ENCODE results near the gene VCAN. TPM values are rescaled to one million over a fixed set of nuclear protein-coding genes. Genes with fewer than 3 reads are reported as not detected.

The VCAN gene
- total RNA-seq, 1 experiment from 2014 or later, result 0.72 TPM

DNA sequence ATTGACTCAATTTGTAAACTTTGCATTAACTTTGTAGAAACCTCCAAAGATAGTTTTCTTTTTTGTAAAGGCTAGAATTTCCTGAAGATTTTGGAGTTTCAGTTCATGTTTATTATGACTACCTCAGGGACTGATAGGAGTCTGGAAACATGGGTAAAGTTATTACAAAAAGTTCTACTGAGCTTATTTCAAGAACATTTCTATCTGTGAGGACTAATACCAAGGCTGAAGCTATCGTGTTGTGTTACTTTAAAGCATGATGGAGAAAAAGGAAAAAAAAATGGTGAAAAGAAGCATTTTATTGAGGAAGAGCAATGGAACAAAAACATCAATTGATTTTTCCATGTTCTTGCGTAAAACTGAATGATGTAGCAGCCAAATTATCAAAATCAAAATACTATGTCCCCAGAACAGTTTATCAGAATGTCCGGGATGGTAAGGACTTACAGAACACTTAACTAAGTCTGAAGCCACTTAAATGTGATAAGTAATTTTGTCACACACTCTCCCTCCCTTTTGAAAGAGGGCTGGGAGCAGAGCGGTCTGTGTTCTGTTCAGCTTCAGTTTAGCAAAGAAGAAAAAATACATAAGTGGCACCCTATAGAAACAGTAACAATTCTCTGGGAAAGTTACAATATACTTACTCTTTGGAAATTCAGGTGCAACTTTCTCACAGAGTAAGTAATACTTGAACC is 25.1 kb upstream of the VCAN start:
- Histone ChIP-seq H3K4me1 (ENCODE audit: control insufficient read depth, insufficient read depth, low read length) (no peaks in the 10 kb centered on the region), H3K4me3 (ENCODE audit: low read depth in 2 of 2, low read length in 2 of 2) (no peak overlapping the region), H3K36me3 (ENCODE audit: control insufficient read depth, insufficient read depth, low read length) (no peaks in the 10 kb centered on the region), H3K9me3 (ENCODE audit: control insufficient read depth, insufficient read depth, low read depth, low read length) (no peaks in the 10 kb centered on the region), H3K27ac (ENCODE audit: low read length) (no peak overlapping the region), H3K27me3 (ENCODE audit: control insufficient read depth, insufficient read depth, low read length) (no peaks in the 10 kb centered on the region)
- CTCF ChIA-PET, result no interaction called here
- intact Hi-C loops (cut with micrococcal nuclease; ENCODE audit: unreplicated experiment), result loop anchor here (10.0 kb wide), 1 partner anchor 382 kb away; no protein-coding TSS in a partner anchor
- in situ Hi-C loops (cut with HindIII; ENCODE audit: low pct_unique_long_range_greater_than_20kb, low sequenced_read_pairs), result no loop called here
- BruUV-seq (replicated peaks), result no TSS peak
- DNase-seq (ENCODE audit: low read depth, low spot score), result no peak
- ATAC-seq, result no peak
- TF ChIP-seq, protein P1, sequence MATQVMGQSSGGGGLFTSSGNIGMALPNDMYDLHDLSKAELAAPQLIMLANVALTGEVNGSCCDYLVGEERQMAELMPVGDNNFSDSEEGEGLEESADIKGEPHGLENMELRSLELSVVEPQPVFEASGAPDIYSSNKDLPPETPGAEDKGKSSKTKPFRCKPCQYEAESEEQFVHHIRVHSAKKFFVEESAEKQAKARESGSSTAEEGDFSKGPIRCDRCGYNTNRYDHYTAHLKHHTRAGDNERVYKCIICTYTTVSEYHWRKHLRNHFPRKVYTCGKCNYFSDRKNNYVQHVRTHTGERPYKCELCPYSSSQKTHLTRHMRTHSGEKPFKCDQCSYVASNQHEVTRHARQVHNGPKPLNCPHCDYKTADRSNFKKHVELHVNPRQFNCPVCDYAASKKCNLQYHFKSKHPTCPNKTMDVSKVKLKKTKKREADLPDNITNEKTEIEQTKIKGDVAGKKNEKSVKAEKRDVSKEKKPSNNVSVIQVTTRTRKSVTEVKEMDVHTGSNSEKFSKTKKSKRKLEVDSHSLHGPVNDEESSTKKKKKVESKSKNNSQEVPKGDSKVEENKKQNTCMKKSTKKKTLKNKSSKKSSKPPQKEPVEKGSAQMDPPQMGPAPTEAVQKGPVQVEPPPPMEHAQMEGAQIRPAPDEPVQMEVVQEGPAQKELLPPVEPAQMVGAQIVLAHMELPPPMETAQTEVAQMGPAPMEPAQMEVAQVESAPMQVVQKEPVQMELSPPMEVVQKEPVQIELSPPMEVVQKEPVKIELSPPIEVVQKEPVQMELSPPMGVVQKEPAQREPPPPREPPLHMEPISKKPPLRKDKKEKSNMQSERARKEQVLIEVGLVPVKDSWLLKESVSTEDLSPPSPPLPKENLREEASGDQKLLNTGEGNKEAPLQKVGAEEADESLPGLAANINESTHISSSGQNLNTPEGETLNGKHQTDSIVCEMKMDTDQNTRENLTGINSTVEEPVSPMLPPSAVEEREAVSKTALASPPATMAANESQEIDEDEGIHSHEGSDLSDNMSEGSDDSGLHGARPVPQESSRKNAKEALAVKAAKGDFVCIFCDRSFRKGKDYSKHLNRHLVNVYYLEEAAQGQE (IDR thresholded peaks at IDR 0.05; ENCODE audit: insufficient read depth in 1 of 2, low read depth in 2 of 2, low read length in 1 of 2), result no peak
- TF ChIP-seq SIN3A (IDR thresholded peaks at IDR 0.05; ENCODE audit: borderline replicate concordance, insufficient read depth, low read depth, low read length) (no peak), POLR2AphosphoS5 (IDR thresholded peaks at IDR 0.05; ENCODE audit: low read depth, low read length) (no peak)
- TF ChIP-seq, protein P2, sequence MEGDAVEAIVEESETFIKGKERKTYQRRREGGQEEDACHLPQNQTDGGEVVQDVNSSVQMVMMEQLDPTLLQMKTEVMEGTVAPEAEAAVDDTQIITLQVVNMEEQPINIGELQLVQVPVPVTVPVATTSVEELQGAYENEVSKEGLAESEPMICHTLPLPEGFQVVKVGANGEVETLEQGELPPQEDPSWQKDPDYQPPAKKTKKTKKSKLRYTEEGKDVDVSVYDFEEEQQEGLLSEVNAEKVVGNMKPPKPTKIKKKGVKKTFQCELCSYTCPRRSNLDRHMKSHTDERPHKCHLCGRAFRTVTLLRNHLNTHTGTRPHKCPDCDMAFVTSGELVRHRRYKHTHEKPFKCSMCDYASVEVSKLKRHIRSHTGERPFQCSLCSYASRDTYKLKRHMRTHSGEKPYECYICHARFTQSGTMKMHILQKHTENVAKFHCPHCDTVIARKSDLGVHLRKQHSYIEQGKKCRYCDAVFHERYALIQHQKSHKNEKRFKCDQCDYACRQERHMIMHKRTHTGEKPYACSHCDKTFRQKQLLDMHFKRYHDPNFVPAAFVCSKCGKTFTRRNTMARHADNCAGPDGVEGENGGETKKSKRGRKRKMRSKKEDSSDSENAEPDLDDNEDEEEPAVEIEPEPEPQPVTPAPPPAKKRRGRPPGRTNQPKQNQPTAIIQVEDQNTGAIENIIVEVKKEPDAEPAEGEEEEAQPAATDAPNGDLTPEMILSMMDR (IDR thresholded peaks at IDR 0.05), result no peak
- POLR2A ChIA-PET, result no interaction called here

DNA sequence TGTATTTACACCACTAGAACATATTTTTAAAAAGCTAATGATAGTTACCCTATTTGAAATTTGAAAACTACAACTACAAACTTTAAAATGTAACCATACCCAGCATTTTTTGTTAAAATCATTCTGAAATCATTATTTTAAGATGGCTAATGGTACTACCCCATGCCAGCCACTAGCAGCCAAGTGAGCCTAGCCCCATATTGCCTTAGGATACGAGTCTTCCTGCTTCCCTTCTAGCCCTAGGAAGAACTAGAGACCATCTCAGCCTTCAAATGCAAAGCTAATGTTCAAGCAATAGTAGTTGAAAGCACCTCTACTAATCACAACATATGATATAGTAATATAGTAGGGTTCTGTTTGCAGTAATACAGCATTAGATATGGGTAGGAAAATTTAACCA is 24.0 kb upstream of the VCAN start:
- Histone ChIP-seq H3K27ac (ENCODE audit: low read length) (no peak overlapping the region), H3K36me3 (ENCODE audit: control insufficient read depth, insufficient read depth, low read length) (no peaks in the 10 kb centered on the region), H3K27me3 (ENCODE audit: control insufficient read depth, insufficient read depth, low read length) (no peaks in the 10 kb centered on the region), H3K4me3 (ENCODE audit: low read depth in 2 of 2, low read length in 2 of 2) (no peak overlapping the region), H3K4me1 (ENCODE audit: control insufficient read depth, insufficient read depth, low read length) (no peaks in the 10 kb centered on the region), H3K9me3 (ENCODE audit: control insufficient read depth, insufficient read depth, low read depth, low read length) (no peaks in the 10 kb centered on the region)
- in situ Hi-C loops (cut with HindIII; ENCODE audit: low pct_unique_long_range_greater_than_20kb, low sequenced_read_pairs) (no loop called here), intact Hi-C loops (cut with micrococcal nuclease; ENCODE audit: unreplicated experiment) (loop anchor here (10.0 kb wide), 1 partner anchor 383 kb away; no protein-coding TSS in a partner anchor)
- ChIA-PET POLR2A (no interaction called here), CTCF (no interaction called here)
- BruUV-seq (replicated peaks), result no TSS peak
- ATAC-seq (no peak), DNase-seq (ENCODE audit: low read depth, low spot score) (no peak)
- no peak for TF ChIP-seq SIN3A (IDR thresholded peaks at IDR 0.05; ENCODE audit: borderline replicate concordance, insufficient read depth, low read depth, low read length)
- TF ChIP-seq, protein P2 (IDR thresholded peaks at IDR 0.05), result no peak
- TF ChIP-seq, protein P1 (IDR thresholded peaks at IDR 0.05; ENCODE audit: insufficient read depth in 1 of 2, low read depth in 2 of 2, low read length in 1 of 2), result no peak
- TF ChIP-seq TCF7L2 (IDR thresholded peaks at IDR 0.05; ENCODE audit: low read depth, low read length), result no peak
- no peak for TF ChIP-seq POLR2AphosphoS5 (IDR thresholded peaks at IDR 0.05; ENCODE audit: low read depth, low read length)
